ENCODE measurements around the gene R3HDM4. TPM values are rescaled to one million over a fixed set of nuclear protein-coding genes. Genes with fewer than 3 reads are reported as not detected.
A peak's percentile ranks its signal among the peaks of the same experiment; 100 is the strongest.

Gene R3HDM4
- total and polyA plus RNA-seq, 9 of the 15 experiments (the other 6 are each of a cell fraction or from before 2014, with no cell fraction given): 3.2 to 154 (median 59.0) TPM

- in situ Hi-C loops (cut with MboI): no loop called here
- FAIRE-seq (peak; percentile 76), DNase-seq (ENCODE audit: extremely low read depth in 1 of 4, low spot score in 3 of 4) (peak in 1 of 4 experiments; percentile 56), ATAC-seq (no peak)
- no peaks in the 10 kb centered on the region for H3K79me2 ChIP-seq (ENCODE audit: control insufficient read depth, insufficient read depth, low read length)
- peak overlapping the region; percentile 59 for H3K27ac ChIP-seq (ENCODE audit: extremely low read depth, low read depth, low read length)
- intact Hi-C loops (cut with micrococcal nuclease): no loop called here
- no peak overlapping the region for H3K4me3 ChIP-seq
- H3K4me1 ChIP-seq (replicated peaks in 1 of 2; ENCODE audit: control insufficient read depth in 2 of 2, insufficient read depth in 2 of 2, low read length in 2 of 2): peaks cover 16 to 78% of the 10 kb centered on the region in 2 experiments
- no peaks in the 10 kb centered on the region; the same call in 1 of the 2 replicates for H4K20me1 ChIP-seq (replicated peaks; ENCODE audit: control insufficient read depth, insufficient read depth, low read length)
- BruUV-seq (replicated peaks): TSS peak; percentile 30
- 65% methylated on average over 27 of the region's 29 CpGs for WGBS (ENCODE audit: insufficient coverage, low coverage, missing lambda C conversion rate)
- ChIA-PET CTCF (ENCODE audit: low intra/inter-chr PET ratio) (no interaction called here), POLR2A (interaction anchor here (0.5 to 0.6 kb wide), 2 partner anchors 47 to 71 kb away, joined by 4 read pairs; no protein-coding TSS in a partner anchor)
- H3K27me3 ChIP-seq (ENCODE audit: control insufficient read depth in 2 of 2, insufficient read depth in 2 of 2, low read length in 2 of 2): no peaks in the 10 kb centered on the region
- peak overlapping the region; percentile 34 to 86; a peak in 3 of 4 replicates for H3K9ac ChIP-seq (ENCODE audit: insufficient read depth in 1 of 2, low read depth in 2 of 2, low read length in 2 of 2)
- no peak overlapping the region for H2AFZ ChIP-seq (ENCODE audit: low read depth, low read length)
- H3K4me2 ChIP-seq (ENCODE audit: insufficient read depth, low read length): no peak overlapping the region
- no peaks in the 10 kb centered on the region for H3K9me1 ChIP-seq (ENCODE audit: control insufficient read depth, insufficient read depth, low read length)
- no peaks in the 10 kb centered on the region for H3K9me3 ChIP-seq (replicated peaks; ENCODE audit: control insufficient read depth, insufficient read depth, low read depth, low read length)
- peaks cover 71% of the 10 kb centered on the region; the same call in 2 of the 3 replicates for H3K36me3 ChIP-seq (ENCODE audit: control insufficient read depth, insufficient read depth, low read length)
- TF ChIP-seq SUPT5H (IDR thresholded peaks at IDR 0.05) (0 out of 2 replicates have a peak, but pooled peaks have one; percentile 27), NFATC3 (IDR thresholded peaks at IDR 0.05) (no peak), HINFP (tag; conservative IDR thresholded peaks at IDR 0.05; ENCODE audit: low read depth) (no peak), ERF (CRISPR knock-in tag; IDR thresholded peaks at IDR 0.05) (no peak), TFE3 (CRISPR knock-in tag; IDR thresholded peaks at IDR 0.05) (no peak), MCM7 (IDR thresholded peaks at IDR 0.05) (no peak), ZNF239 (CRISPR knock-in tag; IDR thresholded peaks at IDR 0.05) (no peak), ZNF707 (CRISPR knock-in tag; conservative IDR thresholded peaks at IDR 0.05) (no peak), CHD2 (IDR thresholded peaks at IDR 0.05; ENCODE audit: low read depth, low read length) (peak; percentile 16; the same call in 1 of the 2 replicates), HLTF (IDR thresholded peaks at IDR 0.05) (no peak), ESRRA (IDR thresholded peaks at IDR 0.05; ENCODE audit: borderline replicate concordance, low read depth) (no peak), ZNF511 (CRISPR knock-in tag; IDR thresholded peaks at IDR 0.05) (no peak), JUN (IDR thresholded peaks at IDR 0.05; ENCODE audit: borderline replicate concordance, low read depth, low read length) (0 out of 2 replicates have a peak, but pooled peaks have one; percentile 41), JUN (CRISPR knock-in tag; IDR thresholded peaks at IDR 0.05; ENCODE audit: borderline replicate concordance) (no peak), OTX1 (CRISPR knock-in tag; IDR thresholded peaks at IDR 0.05) (no peak), ZNF449 (CRISPR knock-in tag; IDR thresholded peaks at IDR 0.05) (no peak), CBX1 (IDR thresholded peaks at IDR 0.05; ENCODE audit: low read depth) (0 out of 2 replicates have a peak, but pooled peaks have one; percentile 15)
Observed at GRCh38 chr19:869245-870177, 43.5 kb downstream of the R3HDM4 start.

All from K562 (cell line).